Tibial artery (tissue), 4 donors: ENCODE results near the gene FNBP1L.

ENCODE experiments used
- DNase-seq, 2 donors: peaks; one replicate each; pipeline ENCODE4 v3.0.0-alpha.2; 2019
- H3K27ac ChIP-seq, 2 donors: fragments of 200-600 bp; sonication (generic) in 1 of 2; 1 replicate in 1 of 2; 2 replicates in 1 of 2; pipeline ENCODE4 v1.5.1; 2018 to 2019; ENCODE audit warnings: mild to moderate bottlenecking in 1 of 2
- H3K27me3 ChIP-seq, 2 donors: fragments of 200-600 bp; sonication (generic) in 1 of 2; one replicate each; pipeline versions ENCODE4 v1.5.1 to v1.6.0; 2016 to 2019
- H3K36me3 ChIP-seq, 3 donors: fragments of 200-600 bp; sonication (generic) in 2 of 3; one replicate each; pipeline ENCODE4 v1.5.1; 2016 to 2019; ENCODE audit warnings: mild to moderate bottlenecking in 2 of 3
- H3K4me1 ChIP-seq, 4 donors: fragments of 200-600 bp; sonication (generic) in 2 of 4; 1 replicate in 3 of 4; 2 replicates in 1 of 4; pipeline ENCODE4 v1.5.1; 2016 to 2019
- H3K4me3 ChIP-seq, 2 donors: fragments of 200-600 bp; sonication (generic) in 1 of 2; 1 replicate in 1 of 2; 2 replicates in 1 of 2; pipeline ENCODE4 v1.5.1; 2018 to 2019; ENCODE audit warnings: mild to moderate bottlenecking in 2 of 2
- H3K9me3 ChIP-seq, 3 donors: fragments of 200-600 bp; sonication (generic) in 1 of 3; one replicate each; pipeline ENCODE4 v1.5.1; 2016 to 2019
- CTCF ChIP-seq, 2 experiments: fragments of 200-600 bp in 1 of 2; fragments of 450-650 bp in 1 of 2; IDR thresholded peaks; one replicate each; pipeline ENCODE4 v1.5.1; 2017 to 2019; ENCODE audit warnings: antibody characterized with exemption in 2 of 2, mild to moderate bottlenecking in 1 of 2, moderate library complexity in 1 of 2
- intact Hi-C: fragments of 100-400 bp; cut with DNase I; formaldehyde crosslinking; loops from one replicate; pipeline ENCODE4 v1.15.0; 2023; ENCODE audit warnings: low total_unique reads

FNBP1L gene

GRCh38 chr1:93415296-93415695 lies 32.6 kb upstream of the FNBP1L start:
- Histone ChIP-seq H3K27ac (peak overlapping the region in 1 of 2 donors; percentile 35), H3K9me3 (no peaks in the 10 kb centered on the region), H3K4me1 (peaks cover 0 to 10% (median 6%) of the 10 kb centered on the region in 4 donors), H3K36me3 (no peaks in the 10 kb centered on the region), H3K4me3 (no peak overlapping the region), H3K27me3 (no peaks in the 10 kb centered on the region)
- DNase-seq, result no peak
- intact Hi-C loops, result no loop called here
- no peak for TF ChIP-seq CTCF (IDR thresholded peaks at IDR 0.05)

GRCh38 chr1:93416183-93416582 lies 31.7 kb upstream of the FNBP1L start:
- Histone ChIP-seq H3K27me3 (no peaks in the 10 kb centered on the region), H3K27ac (no peak overlapping the region), H3K36me3 (no peaks in the 10 kb centered on the region), H3K9me3 (no peaks in the 10 kb centered on the region), H3K4me1 (peaks cover 0 to 10% (median 6%) of the 10 kb centered on the region in 4 donors), H3K4me3 (no peak overlapping the region)
- no peak for TF ChIP-seq CTCF (IDR thresholded peaks at IDR 0.05)
- intact Hi-C loops, result no loop called here
- DNase-seq, result no peak

DNA sequence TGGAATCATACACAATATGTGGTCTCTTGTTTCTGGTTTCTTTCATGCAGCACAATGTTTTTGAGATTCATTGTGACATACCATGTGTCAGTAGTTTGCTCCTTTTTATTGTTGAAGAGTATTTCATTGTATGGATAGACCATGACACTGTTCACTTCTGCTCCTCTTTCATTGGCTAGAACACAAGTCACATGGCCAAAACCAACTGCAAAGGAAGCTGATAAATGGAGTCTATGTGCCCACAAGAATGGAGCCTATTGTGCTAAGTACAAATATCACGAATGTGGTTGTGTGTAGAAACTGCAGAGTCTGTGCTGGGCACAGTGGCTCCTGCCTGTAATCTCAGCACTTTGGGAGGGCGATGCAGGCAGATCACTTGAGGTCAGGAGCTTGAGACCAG lies 28.6 kb upstream of the FNBP1L start:
- peaks cover 0 to 9% (median 6%) of the 10 kb centered on the region in 4 donors for H3K4me1 ChIP-seq
- no peak overlapping the region for H3K27ac ChIP-seq
- intact Hi-C loops, result no loop called here
- no peaks in the 10 kb centered on the region for H3K9me3 ChIP-seq
- no peaks in the 10 kb centered on the region for H3K27me3 ChIP-seq
- H3K36me3 ChIP-seq, result no peaks in the 10 kb centered on the region
- no peak overlapping the region for H3K4me3 ChIP-seq
- no peak for TF ChIP-seq CTCF (IDR thresholded peaks at IDR 0.05)
- DNase-seq, result no peak

- intact Hi-C loops, result no loop called here
- H3K27me3 ChIP-seq, result no peaks in the 10 kb centered on the region
- DNase-seq, result no peak
- peaks cover 0 to 2% (median 0%) of the 10 kb centered on the region in 4 donors for H3K4me1 ChIP-seq
- no peak overlapping the region for H3K4me3 ChIP-seq
- H3K27ac ChIP-seq, result no peak overlapping the region
- TF ChIP-seq CTCF (IDR thresholded peaks at IDR 0.05), result no peak
- no peaks in the 10 kb centered on the region for H3K9me3 ChIP-seq
- H3K36me3 ChIP-seq, result no peaks in the 10 kb centered on the region
Measured at GRCh38 chr1:93420400-93420799, 27.5 kb upstream of the FNBP1L start.

- no peak for DNase-seq
- H3K9me3 ChIP-seq, result no peaks in the 10 kb centered on the region
- intact Hi-C loops, result no loop called here
Measured at GRCh38 chr1:93426181-93426580, 21.7 kb upstream of the FNBP1L start.

More at GRCh38 chr1:93426181-93426580, 21.7 kb upstream of the FNBP1L start:
- no peak overlapping the region for H3K27ac ChIP-seq
- H3K27me3 ChIP-seq, result no peaks in the 10 kb centered on the region
- H3K4me1 ChIP-seq, result no peaks in the 10 kb centered on the region
- TF ChIP-seq CTCF (IDR thresholded peaks at IDR 0.05), result no peak
- no peaks in the 10 kb centered on the region for H3K36me3 ChIP-seq
- H3K4me3 ChIP-seq, result no peak overlapping the region
